NCI-H82 treated with DMSO at 0.1 percent for 48 hours (cell line): ENCODE results near the gene PPP1R3E.
A peak's percentile ranks its signal among the peaks of the same experiment; 100 is the strongest.

Source experiments
- DNase-seq: peaks from one replicate; lab custom pipeline; 2025; ENCODE audit not compliant: unreplicated experiment; lab: John Stamatoyannopoulos, UW

The PPP1R3E gene

GRCh38 chr14:23249824-23250223, 52.8 kb downstream of the PPP1R3E start:
- no peak for DNase-seq

GRCh38 chr14:23248601-23249000, 54.1 kb downstream of the PPP1R3E start:
- DNase-seq: peak; percentile 94
